Fibroblast of lung (primary cell): Measurements from ENCODE around the gene MICAL2. TPM values are rescaled to one million over a fixed set of nuclear protein-coding genes. Genes with fewer than 3 reads are reported as not detected.

Experiments used
- DNase-seq, 2 donors: peaks; one replicate each; pipeline versions ENCODE4 v3.0.0 to v3.0.0-alpha.2; 2010; ENCODE audit warnings: low read depth in 2 of 2
- H2AFZ ChIP-seq: 2 replicates; pipeline ENCODE4 v1.5.1; 2012; ENCODE audit warnings: low read length, control low read depth, inconsistent platforms
- H3K27ac ChIP-seq: 2 replicates; pipeline ENCODE4 v1.5.1; 2011; ENCODE audit warnings: low read length, control low read depth; ENCODE audit not compliant: insufficient read depth
- H3K27me3 ChIP-seq: 2 replicates; pipeline ENCODE4 v1.5.1; 2011; ENCODE audit warnings: mild to moderate bottlenecking, low read length; ENCODE audit not compliant: control insufficient read depth, insufficient read depth
- H3K36me3 ChIP-seq: 2 replicates; pipeline ENCODE4 v1.5.1; 2011; ENCODE audit warnings: low read length; ENCODE audit not compliant: control insufficient read depth, insufficient read depth
- H3K4me1 ChIP-seq: 2 replicates; pipeline ENCODE4 v1.5.1; 2011; ENCODE audit warnings: low read length; ENCODE audit not compliant: control insufficient read depth, insufficient read depth; ENCODE audit errors: extremely low read depth
- H3K4me2 ChIP-seq: 2 replicates; pipeline ENCODE4 v1.5.1; 2011; ENCODE audit warnings: low read length, control low read depth; ENCODE audit not compliant: insufficient read depth; ENCODE audit errors: extremely low read depth
- H3K4me3 ChIP-seq, 4 experiments: fragments of 200-600 bp in 1 of 4; sonication (generic) in 1 of 4; replicated peaks in 1 of 4; 2 replicates each; pipeline ENCODE4 v1.5.1; 2011 to 2016; ENCODE audit warnings: low read length in 4 of 4, low read depth in 3 of 4, mild to moderate bottlenecking in 3 of 4, control low read depth in 2 of 4, inconsistent platforms in 1 of 4, mixed read lengths in 1 of 4; ENCODE audit not compliant: insufficient read depth in 1 of 4; ENCODE audit errors: control extremely low read depth in 1 of 4
- H3K79me2 ChIP-seq: 2 replicates; pipeline ENCODE4 v1.5.1; 2012; ENCODE audit warnings: mild to moderate bottlenecking, low read length, inconsistent platforms; ENCODE audit not compliant: control insufficient read depth, insufficient read depth
- H3K9ac ChIP-seq: 2 replicates; pipeline ENCODE4 v1.5.1; 2011; ENCODE audit warnings: mild to moderate bottlenecking, low read length, control low read depth; ENCODE audit not compliant: insufficient read depth
- H3K9me3 ChIP-seq: 2 replicates; pipeline ENCODE4 v1.5.1; 2012; ENCODE audit warnings: low read depth, low read length; ENCODE audit not compliant: control insufficient read depth, insufficient read depth
- H4K20me1 ChIP-seq: 2 replicates; pipeline ENCODE4 v1.5.1; 2011; ENCODE audit warnings: low read length; ENCODE audit not compliant: control insufficient read depth, insufficient read depth; ENCODE audit errors: extremely low read depth
- CTCF ChIP-seq, 2 donors: IDR thresholded peaks in 1 of 2; conservative IDR thresholded peaks in 1 of 2; 1 replicate in 1 of 2; 2 replicates in 1 of 2; pipeline ENCODE4 v1.5.1; 2011 to 2012; ENCODE audit warnings: low read length in 2 of 2, control low read depth in 1 of 2, inconsistent platforms in 1 of 2, low read depth in 1 of 2, mild to moderate bottlenecking in 1 of 2
- EZH2 ChIP-seq: IDR thresholded peaks from 2 replicates; pipeline ENCODE4 v1.5.1; 2012; ENCODE audit warnings: low read length, control low read depth, mild to moderate bottlenecking; ENCODE audit errors: missing control alignments
- polyA plus RNA-seq, 2 donors: library from polyadenylated mRNA; depleted of rRNA in 1 of 2; stranded (reverse) in 1 of 2; unstranded in 1 of 2; fragments of >200 nt; gene quantifications; 2 replicates each; pipeline ENCODE4 v1.2.1, GENCODE V29; 2011 to 2012; ENCODE audit warnings: missing spikeins in 1 of 2
- total RNA-seq: library from RNA; depleted of rRNA; stranded (reverse); fragments of >200 nt; gene quantifications from 2 replicates; pipeline ENCODE4 v1.2.1, GENCODE V29; 2014

The MICAL2 gene
- total and polyA plus RNA-seq, 2 donors (not counting 1 experiment from before 2014, with no cell fraction given) = 78.5 to 275 TPM

GRCh38 chr11:12276356-12276755 lies 166.0 kb downstream of the MICAL2 start:
- H3K27ac ChIP-seq = no peak overlapping the region
- H3K9me3 ChIP-seq = no peaks in the 10 kb centered on the region
- no peaks in the 10 kb centered on the region for H3K79me2 ChIP-seq
- H3K4me3 ChIP-seq = no peak overlapping the region
- TF ChIP-seq EZH2 (no peak), CTCF (conservative IDR thresholded peaks at IDR 0.05 in 1 of 2, IDR thresholded peaks at IDR 0.05 in 1 of 2; ENCODE audit: low read depth in 1 of 2, low read length in 2 of 2) (no peak)
- H3K9ac ChIP-seq = no peak overlapping the region
- H3K27me3 ChIP-seq = no peaks in the 10 kb centered on the region
- H4K20me1 ChIP-seq = no peaks in the 10 kb centered on the region
- no peaks in the 10 kb centered on the region for H3K36me3 ChIP-seq
- peaks cover 2% of the 10 kb centered on the region for H3K4me1 ChIP-seq
- H2AFZ ChIP-seq = no peak overlapping the region
- no peak for DNase-seq
- H3K4me2 ChIP-seq = no peak overlapping the region

- no peaks in the 10 kb centered on the region for H3K9me3 ChIP-seq
- H3K27me3 ChIP-seq = no peaks in the 10 kb centered on the region
- H3K27ac ChIP-seq = no peak overlapping the region
- TF ChIP-seq CTCF (conservative IDR thresholded peaks at IDR 0.05 in 1 of 2, IDR thresholded peaks at IDR 0.05 in 1 of 2; ENCODE audit: low read depth in 1 of 2, low read length in 2 of 2) (no peak), EZH2 (no peak)
- no peak for DNase-seq
- H3K36me3 ChIP-seq = no peaks in the 10 kb centered on the region
- no peak overlapping the region for H2AFZ ChIP-seq
- H3K4me1 ChIP-seq = peaks cover 5% of the 10 kb centered on the region
- no peaks in the 10 kb centered on the region for H4K20me1 ChIP-seq
- no peaks in the 10 kb centered on the region for H3K79me2 ChIP-seq
- H3K4me3 ChIP-seq = no peak overlapping the region
- no peak overlapping the region for H3K4me2 ChIP-seq
- H3K9ac ChIP-seq = no peak overlapping the region
Observed at GRCh38 chr11:12276831-12277475, 166.6 kb downstream of the MICAL2 start.

GRCh38 chr11:12278766-12279671 lies 168.6 kb downstream of the MICAL2 start:
- Histone ChIP-seq H2AFZ (no peak overlapping the region), H3K27me3 (no peaks in the 10 kb centered on the region), H3K4me3 (no peak overlapping the region), H3K79me2 (no peaks in the 10 kb centered on the region), H3K36me3 (no peaks in the 10 kb centered on the region), H4K20me1 (no peaks in the 10 kb centered on the region), H3K9ac (no peak overlapping the region), H3K27ac (no peak overlapping the region), H3K4me2 (no peak overlapping the region), H3K9me3 (no peaks in the 10 kb centered on the region), H3K4me1 (peaks cover 11% of the 10 kb centered on the region)
- DNase-seq = no peak
- TF ChIP-seq EZH2 (no peak), CTCF (conservative IDR thresholded peaks at IDR 0.05 in 1 of 2, IDR thresholded peaks at IDR 0.05 in 1 of 2; ENCODE audit: low read depth in 1 of 2, low read length in 2 of 2) (no peak)
